ENCODE data around the gene OCRL. TPM values are rescaled to one million over a fixed set of nuclear protein-coding genes. Genes with fewer than 3 reads are reported as not detected.
"Not testable (repeated sequence)": the region's sequence is repeated elsewhere in the genome, so short reads cannot be mapped to it uniquely, and the experiment has no call there.

OCRL gene
- total RNA-seq, 1 donor from 2014 or later, result 25.3 TPM

- TF ChIP-seq EZH2 (IDR thresholded peaks at IDR 0.05) (no peak), CTCF (IDR thresholded peaks at IDR 0.05) (no peak), EZH2phosphoT487 (IDR thresholded peaks at IDR 0.05) (no peak)
Measured at GRCh38 chrX:129559783-129560182, 19.7 kb downstream of the OCRL start.

GRCh38 chrX:129561453-129561852 is 21.4 kb downstream of the OCRL start:
- Histone ChIP-seq H3K4me1 (no peaks in the 10 kb centered on the region), H3K9me3 (ENCODE audit: low read depth) (peaks cover 4% of the 10 kb centered on the region), H3K79me2 (ENCODE audit: low read depth) (no peaks in the 10 kb centered on the region), H3K9ac (no peak overlapping the region), H2AFZ (replicated peaks) (no peak overlapping the region), H3K36me3 (peaks cover 8% of the 10 kb centered on the region), H3K27me3 (no peaks in the 10 kb centered on the region), H4K20me1 (ENCODE audit: low read depth) (no peaks in the 10 kb centered on the region), H3K4me2 (no peak overlapping the region), H3K27ac (no peak overlapping the region), H3K4me3 (no peak overlapping the region), H3F3A (ENCODE audit: low read depth) (no peaks in the 10 kb centered on the region)
- Mint-ChIP-seq H3K4me1 (no peaks in the 10 kb centered on the region), H3K4me3 (no peak overlapping the region), H3K27ac (no peak overlapping the region), H3K9me3 (no peaks in the 10 kb centered on the region), H3K36me3 (peaks cover 27% of the 10 kb centered on the region), H3K27me3 (ENCODE audit: insufficient read depth, low read depth) (no peaks in the 10 kb centered on the region)
- DNase-seq (ENCODE audit: low spot score), result no peak
- TF ChIP-seq EZH2phosphoT487 (IDR thresholded peaks at IDR 0.05) (no peak), EZH2 (IDR thresholded peaks at IDR 0.05) (no peak), CTCF (IDR thresholded peaks at IDR 0.05) (no peak)

More at GRCh38 chrX:129559783-129560182, 19.7 kb downstream of the OCRL start:
- H3K4me3 Mint-ChIP-seq, result no peak overlapping the region
- no peaks in the 10 kb centered on the region for H3K4me1 ChIP-seq
- H3K36me3 Mint-ChIP-seq, result peaks cover 22% of the 10 kb centered on the region
- H3K4me1 Mint-ChIP-seq, result no peaks in the 10 kb centered on the region
- H3K9ac ChIP-seq, result no peak overlapping the region
- no peak overlapping the region for H3K27ac Mint-ChIP-seq
- no peaks in the 10 kb centered on the region for H3K79me2 ChIP-seq (ENCODE audit: low read depth)
- DNase-seq (ENCODE audit: low spot score), result no peak
- H3K9me3 Mint-ChIP-seq, result no peaks in the 10 kb centered on the region
- H3K4me3 ChIP-seq, result no peak overlapping the region
- no peak overlapping the region for H2AFZ ChIP-seq (replicated peaks)
- peaks cover 8% of the 10 kb centered on the region for H3K36me3 ChIP-seq
- H3K27me3 Mint-ChIP-seq (ENCODE audit: insufficient read depth, low read depth), result no peaks in the 10 kb centered on the region
- peaks cover 4% of the 10 kb centered on the region for H3K9me3 ChIP-seq (ENCODE audit: low read depth)
- no peaks in the 10 kb centered on the region for H3K27me3 ChIP-seq
- H3F3A ChIP-seq (ENCODE audit: low read depth), result no peaks in the 10 kb centered on the region
- no peak overlapping the region for H3K4me2 ChIP-seq
- no peaks in the 10 kb centered on the region for H4K20me1 ChIP-seq (ENCODE audit: low read depth)
- H3K27ac ChIP-seq, result no peak overlapping the region

- H3K4me3 Mint-ChIP-seq; H3K9me3 Mint-ChIP-seq; H3K9me3 ChIP-seq (ENCODE audit: low read depth); H4K20me1 ChIP-seq (ENCODE audit: low read depth); H3K27me3 ChIP-seq; H3K79me2 ChIP-seq (ENCODE audit: low read depth); H3K4me2 ChIP-seq; H3K27me3 Mint-ChIP-seq (ENCODE audit: insufficient read depth, low read depth); H3K9ac ChIP-seq; H3K4me1 Mint-ChIP-seq; H3K4me3 ChIP-seq; H3K27ac ChIP-seq; H2AFZ ChIP-seq (replicated peaks); DNase-seq (ENCODE audit: low spot score); H3K4me1 ChIP-seq; H3F3A ChIP-seq (ENCODE audit: low read depth); H3K27ac Mint-ChIP-seq: not testable (repeated sequence)
- H3K36me3 ChIP-seq, result peaks cover 11% of the 10 kb centered on the region
- H3K36me3 Mint-ChIP-seq, result peaks cover 42% of the 10 kb centered on the region
Measured at GRCh38 chrX:129564345-129564744, 24.3 kb downstream of the OCRL start.

GRCh38 chrX:129565046-129565650 is 25.1 kb downstream of the OCRL start:
- no peaks in the 10 kb centered on the region for H3K9me3 Mint-ChIP-seq
- no peaks in the 10 kb centered on the region for H3K4me1 ChIP-seq
- H3K27me3 Mint-ChIP-seq (ENCODE audit: insufficient read depth, low read depth), result no peaks in the 10 kb centered on the region
- no peak overlapping the region for H3K27ac ChIP-seq
- H3K79me2 ChIP-seq (ENCODE audit: low read depth), result no peaks in the 10 kb centered on the region
- no peak overlapping the region for H2AFZ ChIP-seq (replicated peaks)
- H3K4me3 Mint-ChIP-seq, result no peak overlapping the region
- H3K27me3 ChIP-seq, result no peaks in the 10 kb centered on the region
- DNase-seq (ENCODE audit: low spot score), result no peak
- no peaks in the 10 kb centered on the region for H4K20me1 ChIP-seq (ENCODE audit: low read depth)
- H3K9ac ChIP-seq, result no peak overlapping the region
- peaks cover 42% of the 10 kb centered on the region for H3K36me3 Mint-ChIP-seq
- no peak overlapping the region for H3K27ac Mint-ChIP-seq
- no peak for TF ChIP-seq EZH2phosphoT487 (IDR thresholded peaks at IDR 0.05)
- TF ChIP-seq CTCF (IDR thresholded peaks at IDR 0.05), result no peak
- TF ChIP-seq EZH2 (IDR thresholded peaks at IDR 0.05), result no peak
- H3K4me1 Mint-ChIP-seq, result no peaks in the 10 kb centered on the region
- H3F3A ChIP-seq (ENCODE audit: low read depth), result no peaks in the 10 kb centered on the region
- H3K4me3 ChIP-seq, result no peak overlapping the region
- H3K4me2 ChIP-seq, result no peak overlapping the region
- peaks cover 9% of the 10 kb centered on the region for H3K9me3 ChIP-seq (ENCODE audit: low read depth)
- peaks cover 11% of the 10 kb centered on the region for H3K36me3 ChIP-seq
